ENCODE results near the gene TNFRSF13B.
A peak's percentile ranks its signal among the peaks of the same experiment; 100 is the strongest.
"Not testable (repeated sequence)": the region's sequence is repeated elsewhere in the genome, so short reads cannot be mapped to it uniquely, and the experiment has no call there.

Gene TNFRSF13B

GRCh38 chr17:17004997-17005614 is 33.2 kb upstream of the TNFRSF13B start:
- DNase-seq (ENCODE audit: low read depth, low spot score) = not testable (repeated sequence)

GRCh38 chr17:17004251-17004996 is 32.5 kb upstream of the TNFRSF13B start:
- no peak for DNase-seq (ENCODE audit: low read depth, low spot score)

- not testable (repeated sequence) for DNase-seq (ENCODE audit: low read depth, low spot score)
Measured at GRCh38 chr17:17002731-17003715, 31.1 kb upstream of the TNFRSF13B start.

GRCh38 chr17:17001874-17002520 is 30.1 kb upstream of the TNFRSF13B start:
- peak; percentile 28 for DNase-seq (ENCODE audit: low read depth, low spot score)

- no peak for DNase-seq (ENCODE audit: low read depth, low spot score)
Measured at GRCh38 chr17:17001076-17001777, 29.3 kb upstream of the TNFRSF13B start.

- DNase-seq (ENCODE audit: low read depth, low spot score) = no peak
Measured at GRCh38 chr17:16999931-17000625, 28.2 kb upstream of the TNFRSF13B start.

GRCh38 chr17:16997514-16998429 is 25.9 kb upstream of the TNFRSF13B start:
- DNase-seq (ENCODE audit: low read depth, low spot score) = no peak

- not testable (repeated sequence) for DNase-seq (ENCODE audit: low read depth, low spot score)
Measured at GRCh38 chr17:16996726-16997125, 24.8 kb upstream of the TNFRSF13B start.

GRCh38 chr17:16995930-16996329 is 24.0 kb upstream of the TNFRSF13B start:
- DNase-seq (ENCODE audit: low read depth, low spot score) = no peak

GRCh38 chr17:16994631-16995030 is 22.7 kb upstream of the TNFRSF13B start:
- DNase-seq (ENCODE audit: low read depth, low spot score) = no peak

GRCh38 chr17:16991349-16992009 is 19.6 kb upstream of the TNFRSF13B start:
- DNase-seq (ENCODE audit: low read depth, low spot score) = no peak

GRCh38 chr17:16989953-16990860 is 18.3 kb upstream of the TNFRSF13B start:
- DNase-seq (ENCODE audit: low read depth, low spot score) = no peak

GRCh38 chr17:16989230-16989952 is 17.5 kb upstream of the TNFRSF13B start:
- no peak for DNase-seq (ENCODE audit: low read depth, low spot score)

GRCh38 chr17:16988749-16989229 is 16.9 kb upstream of the TNFRSF13B start:
- no peak for DNase-seq (ENCODE audit: low read depth, low spot score)

GRCh38 chr17:16987830-16988601 is 16.1 kb upstream of the TNFRSF13B start:
- DNase-seq (ENCODE audit: low read depth, low spot score) = peak; percentile 32

Data from smooth muscle cell of the brain vasculature (primary cell).